DMS153 (cell line): ENCODE data around the gene KRTCAP2.
A peak's percentile ranks its signal among the peaks of the same experiment; 100 is the strongest.
"Not testable (repeated sequence)": the region's sequence is repeated elsewhere in the genome, so short reads cannot be mapped to it uniquely, and the experiment has no call there.

Experiments used
- DNase-seq: peaks from one replicate; lab custom pipeline; 2025; lab: John Stamatoyannopoulos, UW

Gene KRTCAP2

DNA sequence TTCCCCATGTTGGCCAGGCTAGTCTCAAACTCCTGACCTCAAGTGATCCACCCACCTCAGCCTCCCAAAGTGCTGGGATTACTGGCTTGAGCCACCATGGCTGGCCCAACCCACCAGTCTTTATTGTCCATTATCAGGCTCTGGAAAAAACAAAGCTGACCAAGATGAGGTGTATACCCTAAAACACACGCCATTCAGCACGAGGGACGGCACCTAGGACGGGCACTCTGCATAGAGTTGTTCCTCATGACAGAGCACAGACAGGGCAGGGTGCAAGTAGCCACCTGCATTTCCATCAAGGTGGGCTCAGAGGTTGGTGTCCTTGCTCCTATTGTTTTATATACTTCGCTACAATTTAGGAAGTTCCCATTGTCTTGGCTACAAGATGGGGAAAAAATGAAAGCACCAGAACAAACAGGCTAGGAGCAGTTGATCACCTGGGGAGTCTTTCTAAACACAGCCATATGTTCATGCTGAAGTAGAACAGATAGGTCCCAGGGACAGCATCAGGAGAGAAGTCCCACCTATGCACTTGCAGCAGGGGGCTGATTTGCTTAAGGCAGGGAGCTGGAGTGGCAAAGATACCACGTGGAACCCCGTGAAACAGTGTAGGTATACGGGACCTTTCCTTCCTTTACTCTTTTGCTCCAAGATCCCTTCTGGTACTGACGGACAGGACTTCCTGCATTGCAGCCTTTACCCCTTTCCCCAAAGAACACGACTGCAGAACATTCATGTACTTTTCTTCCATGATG, 4.5 kb downstream of the KRTCAP2 start:
- DNase-seq, result no peak

DNA sequence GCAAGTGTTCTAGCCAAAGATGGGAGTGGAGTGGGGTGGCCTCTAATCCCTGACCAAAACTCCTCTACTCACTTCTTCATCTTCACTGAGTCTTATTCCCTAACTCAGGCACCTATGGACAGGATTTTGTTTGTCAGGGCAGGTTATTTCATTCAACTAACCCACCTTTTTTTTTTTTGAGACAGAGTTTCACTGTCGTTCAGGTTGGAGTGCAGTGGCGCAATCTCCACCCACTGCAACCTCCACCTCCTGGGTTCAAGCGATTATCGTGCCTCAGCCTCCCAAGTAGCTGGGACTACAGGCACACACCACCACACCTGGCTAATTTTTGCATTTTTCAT, 5.0 kb downstream of the KRTCAP2 start:
- DNase-seq, result not testable (repeated sequence)

DNA sequence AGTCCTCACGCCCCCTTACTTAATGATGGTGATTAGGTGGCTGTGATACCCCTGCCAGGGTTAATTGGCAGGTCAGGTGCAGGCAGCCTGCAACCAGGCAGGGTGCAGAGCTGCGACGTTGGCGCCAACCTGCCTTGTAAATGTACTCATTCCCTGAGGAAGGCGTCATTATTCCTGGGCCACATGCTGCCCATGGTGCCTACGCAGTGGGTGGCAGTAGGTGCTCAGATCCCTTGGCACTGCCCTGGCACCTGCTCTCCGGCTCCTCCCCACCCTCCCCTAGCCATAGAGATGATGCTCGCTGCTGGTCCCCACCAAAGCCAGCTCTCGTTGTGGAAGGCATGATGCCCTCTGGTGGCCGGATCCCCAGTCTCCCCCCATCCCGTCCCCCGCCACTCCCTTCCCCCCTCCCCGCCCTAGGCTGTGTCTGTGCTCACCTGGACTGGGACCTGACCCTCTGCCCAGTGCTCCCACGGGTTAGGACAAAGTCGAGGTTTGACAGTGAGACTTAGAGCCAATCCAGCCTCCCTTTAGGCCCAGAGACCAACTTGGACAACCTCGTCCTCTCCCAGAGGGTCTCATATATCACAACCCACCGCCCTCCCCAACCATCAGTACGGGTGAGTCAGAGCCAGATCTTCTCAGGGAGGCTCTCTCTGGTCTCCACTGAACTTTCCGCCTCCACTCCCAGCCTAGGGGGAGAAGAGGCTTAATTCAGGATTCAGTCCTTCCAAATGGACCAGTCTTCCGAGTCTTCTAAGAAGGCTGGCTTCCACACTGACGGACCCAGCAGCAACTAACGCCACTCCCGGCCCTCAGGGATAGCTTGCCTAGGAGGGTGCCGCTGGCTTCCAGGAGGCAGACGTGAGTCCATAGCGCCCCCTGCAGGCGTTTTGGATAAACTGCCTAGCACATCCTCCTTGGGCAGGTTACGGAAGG, 5.7 kb downstream of the KRTCAP2 start:
- peak; percentile 92 for DNase-seq

DNA sequence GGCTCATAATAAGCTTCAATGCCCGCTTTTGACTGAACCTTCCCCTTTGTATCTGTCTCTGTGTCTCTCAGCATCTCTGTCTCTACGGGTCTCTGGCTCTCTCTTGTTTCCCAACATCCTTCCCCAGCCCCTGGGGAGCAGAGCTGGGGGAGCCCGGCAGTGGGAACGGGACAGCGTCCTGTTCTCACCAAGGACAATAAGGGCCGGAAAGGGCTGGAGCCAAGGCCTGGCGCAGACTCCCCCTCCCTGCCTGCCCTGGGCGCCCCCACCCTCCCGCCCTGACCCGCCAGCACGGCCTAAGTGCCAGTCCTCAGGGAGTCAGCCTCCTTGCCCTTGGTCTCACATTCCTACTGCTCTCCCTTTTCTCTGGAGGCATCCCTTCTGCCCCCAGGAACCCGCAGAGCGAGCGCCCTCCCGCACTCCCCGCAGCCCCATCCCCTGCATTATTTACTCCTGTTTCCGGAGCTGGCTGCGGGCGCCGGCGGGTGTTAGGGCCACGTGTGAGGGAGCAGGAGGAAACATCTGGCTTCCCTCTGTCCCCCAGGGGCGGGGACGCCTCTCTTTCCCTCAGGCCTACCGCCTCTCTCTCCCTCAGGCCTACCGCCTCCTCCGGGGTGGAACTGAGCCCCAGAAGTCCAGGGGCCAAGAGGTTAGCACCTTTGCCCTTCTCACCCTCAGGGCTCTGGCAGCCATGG, 6.5 kb downstream of the KRTCAP2 start:
- DNase-seq, result peak; percentile 62

DNA sequence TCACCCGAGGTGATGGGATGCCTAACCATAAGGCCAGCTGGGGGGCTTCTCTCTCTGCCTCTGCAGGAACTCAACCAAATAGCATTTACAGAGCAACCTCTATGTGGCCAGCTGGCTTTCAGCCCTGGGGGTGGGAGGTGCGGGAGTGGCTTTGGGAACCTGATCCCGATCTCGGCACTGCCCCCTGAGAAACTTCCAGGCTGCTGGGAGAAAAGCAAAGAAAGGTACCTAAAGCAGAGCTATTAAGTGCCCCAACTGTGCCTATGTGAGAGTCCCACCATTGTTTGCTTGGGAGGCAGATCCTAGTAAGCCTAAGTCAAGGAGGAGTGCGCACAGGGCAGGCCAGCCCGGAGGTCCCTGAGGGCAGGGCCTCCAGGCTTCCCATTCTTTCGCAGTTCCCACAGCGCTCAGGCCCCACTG, 7.0 kb downstream of the KRTCAP2 start:
- no peak for DNase-seq

DNA sequence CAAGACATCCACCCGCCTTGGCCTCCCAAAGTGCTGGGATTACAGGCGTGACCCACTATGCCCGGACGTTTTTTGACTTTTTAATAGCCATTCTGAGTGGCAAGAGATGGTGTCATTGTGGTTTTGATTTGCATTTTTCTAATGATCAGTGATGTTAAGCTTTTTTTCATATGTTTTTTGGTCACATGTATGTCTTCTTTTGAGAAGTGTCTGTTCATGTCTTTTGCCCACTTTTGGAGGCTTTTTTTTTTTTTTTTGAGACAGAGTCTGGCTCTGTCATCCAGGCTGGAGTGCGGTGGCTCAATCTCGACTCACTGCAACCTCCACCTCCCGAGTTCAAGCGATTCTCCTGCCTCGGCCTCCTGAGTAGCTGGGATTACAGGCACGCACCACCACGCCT, 8.5 kb downstream of the KRTCAP2 start:
- not testable (repeated sequence) for DNase-seq

DNA sequence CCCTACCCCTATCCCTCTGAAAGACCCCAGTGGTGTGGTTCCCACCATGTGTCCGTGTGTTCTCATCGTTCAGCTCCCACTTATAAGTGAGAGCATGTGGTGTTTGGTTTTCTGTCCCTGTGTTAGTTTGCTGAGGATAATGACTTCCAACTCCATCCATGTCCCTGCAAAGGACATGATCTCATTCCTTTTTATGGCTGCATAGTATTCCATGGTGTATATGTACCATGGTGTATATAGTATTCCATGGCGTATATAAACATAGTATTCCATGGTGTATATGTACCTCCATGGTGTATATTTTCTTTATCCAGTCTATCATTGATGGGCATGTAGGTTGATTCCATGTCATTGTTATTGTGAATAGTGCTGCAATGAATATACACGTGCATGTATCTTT, 9.3 kb downstream of the KRTCAP2 start:
- not testable (repeated sequence) for DNase-seq

DNA sequence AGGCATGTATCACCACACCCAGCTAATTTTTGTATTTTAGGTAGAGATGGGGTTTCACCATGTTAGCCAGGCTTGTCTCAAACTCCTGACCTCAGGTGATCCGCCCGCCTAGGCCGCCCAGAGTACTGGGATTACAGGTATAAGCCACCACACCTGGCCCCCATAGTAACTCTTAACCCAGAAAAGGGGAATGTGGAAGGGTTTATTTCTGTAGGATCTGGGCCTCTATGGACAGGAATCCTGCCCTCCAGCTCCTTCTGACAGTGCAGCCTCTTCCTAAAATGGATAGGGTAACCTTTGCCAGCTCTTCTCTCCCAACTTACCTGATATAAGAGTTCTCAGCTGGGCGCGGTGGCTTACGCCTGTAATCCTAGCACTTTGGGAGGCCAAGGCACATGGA, 10.5 kb downstream of the KRTCAP2 start:
- not testable (repeated sequence) for DNase-seq

DNA sequence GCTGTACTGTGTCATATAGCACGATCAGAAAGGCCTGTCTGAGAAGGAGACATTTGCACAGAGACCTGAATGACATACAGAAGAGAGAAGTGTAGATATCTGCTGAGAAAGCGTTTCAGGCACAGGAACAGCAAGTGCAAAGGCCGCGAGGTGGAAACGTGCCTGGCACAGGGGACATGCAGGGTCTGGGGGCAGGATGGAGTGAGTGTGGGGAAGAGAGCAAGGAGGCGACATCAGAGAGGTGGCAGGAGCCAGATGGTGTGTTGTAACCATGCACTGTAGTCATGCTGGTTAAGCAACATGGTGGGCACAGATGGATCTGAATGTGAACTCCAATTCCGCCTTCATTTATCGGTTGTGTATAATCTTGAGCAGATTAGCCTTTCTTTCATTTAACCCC, 13.0 kb downstream of the KRTCAP2 start:
- no peak for DNase-seq

DNA sequence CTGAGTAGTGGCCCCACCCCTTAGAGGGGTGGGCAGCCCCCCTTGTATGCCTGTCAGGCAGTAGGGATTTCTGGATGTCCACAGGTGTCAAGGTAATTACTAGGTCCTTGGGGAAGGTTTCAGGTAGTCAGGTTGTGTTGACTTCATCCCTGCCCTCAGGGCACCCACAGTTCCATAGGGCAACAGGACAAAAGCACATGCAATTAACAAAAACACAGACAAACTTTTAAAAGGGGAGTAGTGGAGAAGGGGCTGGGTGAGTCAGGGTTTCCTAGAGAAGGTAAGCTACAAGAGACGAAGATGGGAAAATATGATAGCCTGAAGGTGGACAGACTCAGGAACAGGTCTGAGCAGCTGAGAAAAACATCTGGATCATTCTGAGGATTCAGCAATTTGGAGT, 14.1 kb downstream of the KRTCAP2 start:
- DNase-seq, result no peak

DNA sequence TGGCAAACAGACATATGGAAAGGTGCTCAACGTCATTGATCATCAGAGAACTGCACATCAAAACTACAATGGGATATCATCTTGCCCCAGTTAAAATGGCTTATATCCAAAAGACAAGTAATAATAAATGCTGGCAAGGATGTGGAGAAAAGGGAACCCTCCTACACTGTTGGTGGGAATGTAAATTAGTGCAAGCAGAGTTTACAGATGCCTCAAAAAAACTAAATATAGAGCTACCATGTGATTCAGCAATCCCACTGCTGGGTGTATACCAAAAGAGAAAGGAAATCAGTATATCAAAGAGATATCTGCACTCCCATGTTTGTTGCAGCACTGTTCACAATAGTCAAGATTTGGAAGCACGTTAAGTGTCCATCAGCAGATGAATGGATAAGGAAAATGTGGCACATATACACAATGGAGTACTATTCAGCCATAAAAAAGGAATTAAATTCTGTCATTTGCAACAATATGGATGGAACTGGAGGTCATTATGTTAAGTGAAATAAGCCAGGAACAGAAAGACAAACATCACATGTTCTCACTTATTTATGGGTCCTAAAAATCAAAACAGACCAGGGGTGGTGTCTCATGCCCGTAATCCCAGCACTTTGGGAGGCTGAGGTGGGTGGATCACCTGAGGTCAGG, 17.0 kb downstream of the KRTCAP2 start:
- DNase-seq, result not testable (repeated sequence)

DNA sequence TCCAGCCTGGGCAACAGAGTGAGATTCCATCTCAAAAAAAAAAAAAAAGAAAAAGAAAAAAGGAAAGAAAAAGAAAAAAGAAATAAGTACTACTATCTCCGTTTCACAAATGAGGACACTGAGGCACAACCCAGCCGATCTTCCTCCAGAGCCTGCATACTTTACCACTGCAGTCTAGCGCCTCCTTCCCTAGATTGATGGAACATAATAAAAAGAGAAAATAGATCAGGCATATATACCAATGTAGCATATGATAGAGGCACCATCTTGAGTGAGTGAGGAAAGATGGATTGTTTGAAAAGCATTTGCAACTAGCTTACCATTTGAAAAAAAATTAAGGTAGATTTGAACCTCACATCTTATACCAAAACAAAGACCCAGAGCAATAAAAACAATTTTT, 27.6 kb downstream of the KRTCAP2 start:
- no peak for DNase-seq

DNA sequence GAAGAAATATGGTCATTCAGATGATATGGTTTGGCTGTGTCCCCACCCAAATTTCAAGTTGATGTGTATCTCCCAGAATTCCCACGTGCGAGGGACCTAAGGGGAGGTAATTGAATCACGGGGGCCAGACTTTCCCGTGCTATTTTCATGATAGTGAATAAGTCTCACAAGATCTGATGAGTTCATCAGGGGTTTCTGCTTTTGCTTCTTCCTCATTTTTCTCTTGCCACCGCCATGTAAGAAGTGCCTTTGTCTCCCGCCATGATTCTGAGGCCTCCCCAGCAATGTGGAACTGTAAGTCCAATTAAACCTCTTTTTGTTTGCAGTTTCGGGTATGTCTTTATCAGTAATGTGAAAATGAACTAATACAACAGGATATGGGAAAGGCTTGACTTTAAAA, 31.4 kb downstream of the KRTCAP2 start:
- DNase-seq, result no peak

DNA sequence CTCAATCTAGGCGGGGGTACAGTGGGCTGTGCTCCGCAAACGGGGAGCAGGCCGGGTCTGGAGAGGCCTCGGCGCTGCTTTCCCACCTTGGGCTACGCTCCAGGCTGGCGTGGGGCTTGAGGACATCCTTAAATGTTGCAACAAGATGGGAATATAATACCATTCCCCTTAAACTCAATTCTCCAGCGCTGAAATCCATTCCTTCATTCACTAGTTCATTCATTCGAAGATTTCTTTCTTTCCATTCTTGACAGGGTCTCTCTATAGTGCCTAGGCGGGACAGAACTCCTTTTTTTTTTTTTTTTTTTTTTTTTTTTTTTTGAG, 32.5 kb downstream of the KRTCAP2 start:
- DNase-seq, result no peak

DNA sequence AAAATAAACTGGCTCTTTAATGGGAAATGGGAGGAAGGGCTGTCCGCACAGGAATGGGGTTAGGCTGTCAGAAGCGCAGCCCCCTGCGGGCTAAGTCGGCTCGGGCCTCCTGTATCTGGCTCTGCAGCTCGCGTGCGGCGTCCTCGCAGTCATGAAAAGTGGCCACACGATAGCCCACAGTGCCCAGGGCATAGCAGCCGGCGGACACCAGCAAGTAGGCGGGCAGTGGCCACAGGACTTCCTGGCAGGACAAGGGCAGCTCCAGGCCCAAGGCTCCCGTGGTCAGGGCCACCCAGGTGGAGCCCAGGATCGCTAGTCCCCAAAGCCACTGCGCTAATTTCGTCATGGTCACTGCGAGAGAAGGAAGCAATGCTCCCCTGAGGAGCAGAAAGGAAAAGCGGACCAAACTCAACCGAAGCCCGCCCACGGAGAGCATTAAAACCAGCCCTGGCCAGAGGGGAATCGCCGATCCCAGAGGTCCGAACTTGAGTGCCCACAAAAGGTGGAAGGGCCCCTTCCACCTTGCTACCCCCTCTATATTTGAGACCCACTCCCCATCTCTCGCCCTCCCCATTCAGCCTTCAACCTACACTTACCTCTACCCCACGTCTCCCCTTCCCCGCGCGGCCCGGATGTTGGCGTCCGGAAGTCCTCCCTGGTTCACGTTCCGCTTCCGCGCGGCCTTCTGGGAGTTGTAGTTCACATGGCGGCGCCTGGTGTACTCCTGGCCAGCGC, 33.0 kb downstream of the KRTCAP2 start, which contains the start of gene DPM3:
DPM3 (minus strand) TSS at position 637 of the 735 bp plus-strand sequence; CDS start at position 346, 291 bp downstream.
- peak; percentile 69 for DNase-seq

DNA sequence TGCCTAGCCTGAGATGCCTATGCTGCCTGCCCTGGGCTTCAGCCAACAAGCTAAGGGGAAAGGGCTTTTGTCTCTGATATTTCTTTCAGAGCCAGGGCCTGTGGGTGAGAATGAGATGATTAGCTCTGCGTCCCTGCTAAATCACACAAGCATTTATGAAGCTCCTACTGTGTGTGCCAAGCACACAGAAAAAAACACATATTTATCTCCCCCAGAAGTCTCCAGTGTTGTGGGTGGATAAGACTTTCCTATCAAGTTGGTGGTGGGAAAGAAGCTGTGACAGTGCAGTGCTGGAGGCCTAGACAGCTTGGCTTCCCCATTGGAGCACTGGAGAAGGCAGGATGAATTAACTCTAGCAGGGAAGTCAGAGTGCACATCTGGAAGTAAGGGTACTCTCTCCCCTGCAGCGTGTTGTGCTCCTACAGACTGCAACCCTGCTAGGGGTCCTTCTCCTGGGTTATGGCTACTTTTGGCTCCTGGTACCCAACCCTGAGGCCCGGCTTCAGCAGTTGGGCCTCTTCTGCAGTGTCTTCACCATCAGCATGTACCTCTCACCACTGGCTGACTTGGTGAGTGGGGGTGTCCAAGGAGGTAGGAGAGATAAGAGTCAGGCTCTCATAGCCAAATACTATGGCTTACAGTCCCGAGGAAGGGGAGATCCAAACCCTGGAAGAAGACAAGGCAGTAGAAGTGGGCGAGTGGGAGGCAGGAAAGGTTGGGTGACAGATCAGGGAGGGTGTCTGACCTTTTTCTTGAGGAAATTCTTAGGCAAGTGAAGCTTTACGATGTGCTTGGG, 35.8 kb downstream of the KRTCAP2 start:
- DNase-seq, result no peak

DNA sequence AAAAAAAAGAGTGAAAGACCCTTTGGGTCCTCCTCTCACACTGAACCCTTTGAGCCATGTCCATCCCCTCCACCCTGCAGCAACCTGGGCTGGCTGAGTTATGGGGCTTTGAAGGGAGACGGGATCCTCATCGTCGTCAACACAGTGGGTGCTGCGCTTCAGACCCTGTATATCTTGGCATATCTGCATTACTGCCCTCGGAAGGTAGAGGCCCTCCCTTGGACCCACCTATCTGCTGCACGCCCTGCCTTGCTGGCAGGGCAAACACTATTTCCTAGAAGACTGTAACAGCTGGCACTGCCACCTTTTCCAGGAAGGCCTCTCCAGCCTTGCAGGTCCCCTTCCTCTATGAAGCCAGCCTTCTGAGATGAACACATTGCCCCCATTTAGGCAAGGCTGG, 36.4 kb downstream of the KRTCAP2 start:
- DNase-seq, result no peak

DNA sequence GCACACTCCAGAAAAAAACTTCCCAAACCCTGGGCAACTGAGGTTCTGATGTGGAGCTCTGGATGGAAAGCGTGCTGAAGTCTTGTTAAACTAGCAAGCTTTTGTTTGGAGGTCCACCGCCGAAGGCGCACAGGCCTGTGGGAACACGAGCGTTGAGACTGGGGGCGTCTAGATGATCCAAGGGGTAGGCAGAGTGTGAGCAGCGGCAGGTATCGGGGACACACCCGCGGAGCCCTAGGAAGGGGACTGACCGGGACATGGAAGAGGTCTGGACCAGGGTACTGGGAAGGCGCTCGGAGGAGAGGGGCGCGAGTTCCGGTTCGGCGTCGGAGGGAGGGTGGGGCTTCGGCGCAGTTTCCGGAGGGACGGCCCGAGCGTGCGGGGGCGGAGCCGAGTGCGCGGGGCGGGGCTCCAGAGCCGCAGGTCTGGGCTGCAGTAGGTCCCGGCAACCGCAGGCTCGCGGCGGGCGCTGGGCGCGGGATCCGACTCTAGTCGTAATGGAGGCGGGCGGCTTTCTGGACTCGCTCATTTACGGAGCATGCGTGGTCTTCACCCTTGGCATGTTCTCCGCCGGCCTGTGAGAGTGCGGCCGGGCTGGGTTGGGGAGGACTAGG, 37.6 kb downstream of the KRTCAP2 start, which contains the start of gene SLC50A1:
SLC50A1 (plus strand) TSS at position 438 of the 614 bp plus-strand sequence; CDS start at position 498, 60 bp downstream.
- DNase-seq, result peak; percentile 92

DNA sequence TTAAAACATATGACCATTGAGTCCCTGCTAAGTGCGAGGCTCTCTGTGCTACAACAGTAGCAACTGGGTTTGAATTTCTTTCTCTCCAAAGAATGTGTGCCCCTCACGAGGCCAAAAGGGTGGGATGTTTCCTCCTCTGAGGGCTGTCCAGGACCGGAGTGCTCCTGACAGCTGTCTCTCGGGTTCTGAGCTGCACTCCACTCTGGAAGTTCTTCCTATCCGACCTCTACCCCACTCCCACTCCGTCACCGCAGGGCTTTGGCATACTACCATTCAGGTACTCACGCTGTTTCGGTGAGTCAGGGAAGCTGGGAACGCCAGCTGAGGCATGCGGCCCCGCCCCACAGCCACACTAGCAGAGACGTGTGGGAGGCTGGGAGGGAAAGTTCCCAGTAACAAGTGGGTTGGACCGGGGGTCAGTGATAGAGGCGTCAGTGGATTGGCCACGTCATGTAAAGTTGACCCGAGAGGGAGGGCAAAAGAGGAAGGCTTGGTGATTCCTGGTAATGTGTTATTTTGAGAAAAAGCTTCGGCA, 38.2 kb downstream of the KRTCAP2 start:
- DNase-seq, result peak; percentile 52

DNA sequence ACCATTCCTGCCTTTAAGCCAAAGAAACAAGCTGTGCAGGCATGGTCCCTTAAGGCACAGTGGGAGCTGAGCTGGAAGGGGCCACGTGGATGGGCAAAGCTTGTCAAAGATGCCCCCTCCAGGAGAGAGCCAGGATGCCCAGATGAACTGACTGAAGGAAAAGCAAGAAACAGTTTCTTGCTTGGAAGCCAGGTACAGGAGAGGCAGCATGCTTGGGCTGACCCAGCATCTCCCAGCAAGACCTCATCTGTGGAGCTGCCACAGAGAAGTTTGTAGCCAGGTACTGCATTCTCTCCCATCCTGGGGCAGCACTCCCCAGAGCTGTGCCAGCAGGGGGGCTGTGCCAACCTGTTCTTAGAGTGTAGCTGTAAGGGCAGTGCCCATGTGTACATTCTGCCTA, 38.8 kb downstream of the KRTCAP2 start:
- no peak for DNase-seq
